RWPE2 (cell line): Measurements from ENCODE around the gene PCDHGC3.

Experiments used
- ATAC-seq: fragments of 200-7000 bp; cut with Tn5 transposase; 3 replicates; pipeline ENCODE4 v1.9.1; 2021; ENCODE audit warnings: low read depth
- DNase-seq: peaks from one replicate; pipeline ENCODE4 v3.0.0-alpha.2; 2020; ENCODE audit warnings: low spot score
- H3K27ac ChIP-seq: fragments of 450-650 bp; 2 replicates; pipeline ENCODE4 v1.5.1; 2017; ENCODE audit warnings: mild to moderate bottlenecking; ENCODE audit not compliant: poor library complexity, severe bottlenecking
- H3K27me3 ChIP-seq: fragments of 250-450 bp; sonication (Bioruptor Pico); 2 replicates; pipeline ENCODE4 v1.5.1; 2021; ENCODE audit warnings: mild to moderate bottlenecking, moderate library complexity; ENCODE audit not compliant: insufficient read depth, poor library complexity, severe bottlenecking
- H3K36me3 ChIP-seq: fragments of 250-450 bp; sonication (Bioruptor Pico); 2 replicates; pipeline ENCODE4 v1.5.1; 2020; ENCODE audit warnings: low read depth, mild to moderate bottlenecking, moderate library complexity
- H3K4me1 ChIP-seq: fragments of 250-450 bp; sonication (Bioruptor Pico); 2 replicates; pipeline ENCODE4 v1.5.1; 2021; ENCODE audit warnings: mild to moderate bottlenecking, moderate library complexity; ENCODE audit not compliant: insufficient read depth, poor library complexity, severe bottlenecking
- H3K4me3 ChIP-seq: fragments of 250-450 bp; sonication (Bioruptor Pico); 2 replicates; pipeline ENCODE4 v1.5.1; 2021; ENCODE audit warnings: mild to moderate bottlenecking, moderate library complexity; ENCODE audit not compliant: severe bottlenecking
- H3K9me3 ChIP-seq: fragments of 250-450 bp; sonication (Bioruptor Pico); 2 replicates; pipeline ENCODE4 v1.5.1; 2021; ENCODE audit warnings: mild to moderate bottlenecking, moderate library complexity; ENCODE audit not compliant: severe bottlenecking
- CTCF ChIP-seq: fragments of 450-650 bp; IDR thresholded peaks from one replicate; pipeline ENCODE4 v1.5.1; 2017; ENCODE audit warnings: mild to moderate bottlenecking, moderate library complexity; ENCODE audit not compliant: poor library complexity, severe bottlenecking

PCDHGC3 gene

GRCh38 chr5:141492168-141492885, 16.6 kb downstream of the PCDHGC3 start:
- no peak overlapping the region for H3K4me3 ChIP-seq
- ATAC-seq = no peak
- no peaks in the 10 kb centered on the region for H3K27me3 ChIP-seq
- peaks cover 22% of the 10 kb centered on the region for H3K4me1 ChIP-seq
- DNase-seq = no peak
- no peak for TF ChIP-seq CTCF
- H3K9me3 ChIP-seq = no peaks in the 10 kb centered on the region
- H3K36me3 ChIP-seq = no peaks in the 10 kb centered on the region
- H3K27ac ChIP-seq = no peak overlapping the region

GRCh38 chr5:141493500-141494422, 18.0 kb downstream of the PCDHGC3 start:
- Histone ChIP-seq H3K36me3 (no peaks in the 10 kb centered on the region), H3K27me3 (no peaks in the 10 kb centered on the region), H3K4me1 (peaks cover 11% of the 10 kb centered on the region), H3K9me3 (no peaks in the 10 kb centered on the region), H3K4me3 (no peak overlapping the region), H3K27ac (no peak overlapping the region)
- ATAC-seq = no peak
- no peak for DNase-seq
- TF ChIP-seq CTCF = no peak

- TF ChIP-seq CTCF = no peak
- no peak for ATAC-seq
- Histone ChIP-seq H3K27ac (no peak overlapping the region), H3K4me1 (no peaks in the 10 kb centered on the region), H3K9me3 (no peaks in the 10 kb centered on the region), H3K4me3 (no peak overlapping the region), H3K27me3 (no peaks in the 10 kb centered on the region), H3K36me3 (no peaks in the 10 kb centered on the region; the same call in 1 of the 2 replicates)
- DNase-seq = no peak
These were observed 19.1 kb downstream of the PCDHGC3 start for GRCh38 chr5:141494761-141495452.

GRCh38 chr5:141495453-141495811, 19.7 kb downstream of the PCDHGC3 start:
- Histone ChIP-seq H3K4me1 (no peaks in the 10 kb centered on the region), H3K27me3 (no peaks in the 10 kb centered on the region), H3K4me3 (no peak overlapping the region), H3K9me3 (no peaks in the 10 kb centered on the region), H3K36me3 (no peaks in the 10 kb centered on the region; the same call in 1 of the 2 replicates), H3K27ac (no peak overlapping the region)
- TF ChIP-seq CTCF = no peak
- no peak for DNase-seq
- no peak for ATAC-seq
